IPS-15b (cell line): Measurements from ENCODE around the gene SHTN1.
A peak's percentile ranks its signal among the peaks of the same experiment; 100 is the strongest.

Experiments
- H3K27me3 ChIP-seq: one replicate; pipeline ENCODE4 v1.6.1; 2013; ENCODE audit warnings: low read length; ENCODE audit not compliant: control insufficient read depth, insufficient read depth
- H3K36me3 ChIP-seq: one replicate; pipeline ENCODE4 v1.6.1; 2013; ENCODE audit warnings: low read length; ENCODE audit not compliant: control insufficient read depth, insufficient read depth
- H3K4me1 ChIP-seq: one replicate; pipeline ENCODE4 v1.6.1; 2013; ENCODE audit warnings: mild to moderate bottlenecking, low read length; ENCODE audit not compliant: control insufficient read depth, insufficient read depth
- H3K4me3 ChIP-seq: one replicate; pipeline ENCODE4 v1.5.1; 2013; ENCODE audit warnings: low read depth, low read length
- H3K9ac ChIP-seq: one replicate; pipeline ENCODE4 v1.6.1; 2013; ENCODE audit warnings: low read depth, mild to moderate bottlenecking, low read length
- H3K9me3 ChIP-seq: one replicate; pipeline ENCODE4 v1.6.1; 2013; ENCODE audit warnings: mild to moderate bottlenecking, low read length; ENCODE audit not compliant: control insufficient read depth, insufficient read depth

SHTN1 gene

DNA sequence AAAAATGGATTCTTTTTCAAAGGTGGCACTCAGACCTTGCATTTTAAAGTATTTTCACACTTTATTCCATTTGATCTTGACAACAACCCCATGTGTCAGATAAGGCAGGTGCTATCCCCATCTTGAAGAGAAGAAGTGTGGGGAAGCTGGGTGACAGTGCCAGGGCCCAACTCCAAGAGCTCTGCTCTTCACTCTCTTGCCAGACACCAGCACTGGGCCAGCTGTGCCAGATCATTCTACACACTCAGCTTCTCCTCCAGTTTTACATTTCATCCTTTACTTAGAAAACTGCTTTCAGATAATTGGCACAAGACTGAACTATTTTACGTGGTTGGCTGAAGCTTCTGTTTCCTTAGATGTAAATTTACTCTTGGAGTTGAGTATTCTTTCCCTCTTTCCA is 91.3 kb downstream of the SHTN1 start:
- Histone ChIP-seq H3K4me3 (no peak overlapping the region), H3K27me3 (no peaks in the 10 kb centered on the region), H3K9ac (no peak overlapping the region), H3K4me1 (no peaks in the 10 kb centered on the region), H3K9me3 (no peaks in the 10 kb centered on the region), H3K36me3 (no peaks in the 10 kb centered on the region)

DNA sequence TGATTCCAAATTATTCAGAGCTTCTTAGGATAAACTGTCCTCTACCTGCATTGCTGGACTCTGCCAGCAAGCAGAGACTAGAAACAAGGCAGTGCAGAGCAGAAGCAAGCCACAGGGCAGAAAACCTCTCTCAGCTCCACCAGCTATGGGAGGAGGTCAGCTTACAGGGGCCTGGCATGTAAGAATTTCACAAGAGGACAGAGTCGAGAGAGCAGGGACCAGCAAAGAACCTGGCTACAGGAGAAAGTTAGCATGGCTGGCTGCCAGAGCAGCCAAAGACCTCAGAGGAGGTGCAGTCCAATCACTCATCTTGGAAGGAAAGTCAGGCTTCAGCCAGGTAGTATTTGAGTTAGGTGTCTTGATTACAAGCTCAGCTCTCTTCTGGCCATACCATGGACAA is 92.8 kb downstream of the SHTN1 start:
- no peak overlapping the region for H3K4me3 ChIP-seq
- H3K4me1 ChIP-seq = no peaks in the 10 kb centered on the region
- no peaks in the 10 kb centered on the region for H3K9me3 ChIP-seq
- H3K36me3 ChIP-seq = no peaks in the 10 kb centered on the region
- peak overlapping the region; percentile 48 for H3K9ac ChIP-seq
- H3K27me3 ChIP-seq = no peaks in the 10 kb centered on the region

- Histone ChIP-seq H3K9ac (no peak overlapping the region), H3K4me1 (no peaks in the 10 kb centered on the region), H3K27me3 (no peaks in the 10 kb centered on the region), H3K9me3 (no peaks in the 10 kb centered on the region), H3K36me3 (no peaks in the 10 kb centered on the region), H3K4me3 (no peak overlapping the region)
Measured at GRCh38 chr10:116910910-116911309, 94.1 kb downstream of the SHTN1 start.

DNA sequence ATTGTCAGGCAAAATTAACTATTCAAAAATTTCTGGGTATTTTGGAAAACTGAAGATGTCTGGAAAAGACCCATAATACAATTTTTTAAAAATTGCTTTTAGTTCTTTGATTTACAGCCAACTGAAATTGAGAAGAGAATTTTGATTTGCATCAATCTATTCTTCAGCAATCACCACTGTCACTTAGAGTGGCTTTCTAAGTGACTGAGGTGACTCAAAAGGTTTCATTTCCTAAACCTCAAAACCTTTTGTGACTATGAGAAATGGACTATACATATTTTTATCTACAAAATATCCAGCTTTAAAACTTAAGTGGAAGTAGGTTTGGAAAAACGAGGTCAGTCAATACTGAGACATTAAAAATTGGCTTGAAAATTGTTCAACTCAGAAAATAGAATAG is 95.7 kb downstream of the SHTN1 start:
- Histone ChIP-seq H3K9ac (no peak overlapping the region), H3K4me1 (no peaks in the 10 kb centered on the region), H3K9me3 (no peaks in the 10 kb centered on the region), H3K27me3 (no peaks in the 10 kb centered on the region), H3K4me3 (no peak overlapping the region), H3K36me3 (no peaks in the 10 kb centered on the region)

DNA sequence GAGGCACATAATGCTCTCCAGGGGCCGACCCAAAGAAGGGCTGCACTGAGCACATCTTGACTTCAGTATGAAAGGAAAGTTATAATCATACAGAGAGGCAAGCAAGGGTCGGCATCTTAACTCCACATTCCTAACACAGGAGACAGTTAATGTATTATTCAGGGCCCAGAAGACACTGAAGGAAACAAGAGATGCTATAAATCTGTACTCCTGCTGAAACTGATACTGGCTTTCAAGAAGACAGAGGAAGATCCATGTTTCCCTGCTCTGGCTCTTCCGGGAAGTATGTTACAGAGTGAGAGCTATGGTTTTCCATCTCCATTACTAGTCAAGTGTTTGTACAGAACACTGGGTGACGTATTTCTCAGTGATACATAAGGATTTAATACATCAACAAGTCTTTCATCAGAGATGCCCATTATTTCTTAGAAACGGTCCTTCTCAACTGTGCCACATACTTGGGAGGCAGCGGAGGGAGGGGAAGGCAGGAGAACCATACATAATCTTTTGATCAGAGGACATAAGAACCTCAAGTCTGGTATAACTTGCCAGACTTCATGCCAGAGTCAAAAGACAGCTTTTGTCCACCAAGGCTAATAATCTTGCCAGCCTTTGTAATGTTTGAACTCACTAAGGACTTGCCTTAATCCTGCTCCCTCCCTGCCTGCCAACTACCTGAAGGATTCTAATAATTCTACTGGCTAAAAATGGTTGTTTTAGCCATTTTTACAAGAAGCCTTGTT is 97.6 kb downstream of the SHTN1 start:
- H3K27me3 ChIP-seq = no peaks in the 10 kb centered on the region
- H3K4me3 ChIP-seq = no peak overlapping the region
- H3K9ac ChIP-seq = no peak overlapping the region
- no peaks in the 10 kb centered on the region for H3K9me3 ChIP-seq
- H3K36me3 ChIP-seq = no peaks in the 10 kb centered on the region
- H3K4me1 ChIP-seq = no peaks in the 10 kb centered on the region

- no peaks in the 10 kb centered on the region for H3K4me1 ChIP-seq
- H3K9ac ChIP-seq = no peak overlapping the region
- H3K36me3 ChIP-seq = no peaks in the 10 kb centered on the region
- no peak overlapping the region for H3K4me3 ChIP-seq
- no peaks in the 10 kb centered on the region for H3K9me3 ChIP-seq
- H3K27me3 ChIP-seq = no peaks in the 10 kb centered on the region
Measured at GRCh38 chr10:116905845-116906210, 99.2 kb downstream of the SHTN1 start.

DNA sequence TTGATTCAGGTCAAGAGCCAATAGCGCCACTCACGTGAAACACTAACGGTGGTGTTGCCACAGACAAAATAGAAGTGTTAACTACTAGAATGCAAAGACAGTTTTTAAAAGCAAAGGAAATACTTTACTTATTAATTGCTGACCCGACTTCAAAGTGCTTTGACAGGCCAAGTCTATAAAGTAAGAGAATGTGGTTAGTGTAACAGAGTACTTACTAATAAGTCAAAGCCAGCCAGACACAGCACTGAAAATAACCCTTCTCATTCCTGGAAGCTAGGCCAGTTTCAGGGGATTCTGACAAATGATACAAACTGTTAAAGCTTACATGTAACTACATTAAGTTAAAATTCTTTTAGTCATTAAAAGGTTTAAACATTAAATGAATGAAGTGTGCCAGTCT is 105.4 kb downstream of the SHTN1 start:
- Histone ChIP-seq H3K9me3 (no peaks in the 10 kb centered on the region), H3K4me1 (no peaks in the 10 kb centered on the region), H3K4me3 (no peak overlapping the region), H3K27me3 (no peaks in the 10 kb centered on the region), H3K36me3 (no peaks in the 10 kb centered on the region), H3K9ac (no peak overlapping the region)

- Histone ChIP-seq H3K4me3 (no peak overlapping the region), H3K9me3 (no peaks in the 10 kb centered on the region), H3K27me3 (no peaks in the 10 kb centered on the region), H3K9ac (no peak overlapping the region), H3K36me3 (no peaks in the 10 kb centered on the region), H3K4me1 (peaks cover 4% of the 10 kb centered on the region)
Measured at GRCh38 chr10:116893686-116894037, 111.3 kb downstream of the SHTN1 start.

GRCh38 chr10:116892907-116893685 is 111.9 kb downstream of the SHTN1 start:
- Histone ChIP-seq H3K27me3 (no peaks in the 10 kb centered on the region), H3K4me1 (peaks cover 4% of the 10 kb centered on the region), H3K9me3 (no peaks in the 10 kb centered on the region), H3K4me3 (no peak overlapping the region), H3K9ac (no peak overlapping the region), H3K36me3 (no peaks in the 10 kb centered on the region)

- Histone ChIP-seq H3K4me3 (no peak overlapping the region), H3K27me3 (no peaks in the 10 kb centered on the region), H3K4me1 (peaks cover 11% of the 10 kb centered on the region), H3K36me3 (no peaks in the 10 kb centered on the region), H3K9me3 (no peaks in the 10 kb centered on the region), H3K9ac (no peak overlapping the region)
Measured at GRCh38 chr10:116891208-116891607, 113.8 kb downstream of the SHTN1 start.

GRCh38 chr10:116889066-116889465 is 115.9 kb downstream of the SHTN1 start:
- H3K36me3 ChIP-seq = no peaks in the 10 kb centered on the region
- no peaks in the 10 kb centered on the region for H3K9me3 ChIP-seq
- H3K27me3 ChIP-seq = no peaks in the 10 kb centered on the region
- peaks cover 11% of the 10 kb centered on the region for H3K4me1 ChIP-seq
- no peak overlapping the region for H3K9ac ChIP-seq
- H3K4me3 ChIP-seq = no peak overlapping the region

DNA sequence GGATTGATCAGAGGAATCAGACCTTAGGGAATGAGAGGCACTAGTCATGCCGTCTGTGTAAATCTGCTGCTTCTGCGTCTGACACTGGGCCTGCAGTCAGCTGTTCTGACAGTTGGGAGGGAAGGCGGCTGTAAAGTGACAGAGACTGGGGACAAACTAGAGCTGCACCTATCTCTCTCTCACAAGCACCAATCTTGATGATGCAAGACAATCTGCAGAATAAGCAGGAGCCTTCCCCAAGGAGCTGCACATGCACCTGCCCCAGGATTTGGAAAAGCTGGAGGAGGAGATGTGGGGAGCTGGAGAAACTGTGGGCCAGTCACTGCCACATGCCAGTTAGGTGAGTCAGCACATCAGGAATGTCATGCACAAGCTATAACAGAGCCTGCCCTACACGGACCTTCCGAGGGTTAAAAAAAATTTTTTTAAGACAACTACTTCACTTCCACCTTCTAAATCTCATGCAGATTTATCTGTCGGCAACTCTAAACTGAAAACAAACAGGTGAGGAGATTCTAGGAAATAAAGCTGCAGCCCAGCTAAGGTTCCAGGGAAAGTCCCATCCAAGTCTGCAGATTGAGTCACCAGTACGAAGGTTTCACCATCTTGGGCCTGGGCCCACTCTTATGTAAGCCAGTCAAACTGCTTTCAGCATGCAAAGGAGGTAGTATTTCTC is 116.5 kb downstream of the SHTN1 start:
- Histone ChIP-seq H3K9ac (no peak overlapping the region), H3K27me3 (no peaks in the 10 kb centered on the region), H3K9me3 (no peaks in the 10 kb centered on the region), H3K4me1 (peaks cover 8% of the 10 kb centered on the region), H3K36me3 (no peaks in the 10 kb centered on the region), H3K4me3 (no peak overlapping the region)
